ENCODE results near the gene ACP1.
A peak's percentile ranks its signal among the peaks of the same experiment; 100 is the strongest.

The ACP1 gene

DNA sequence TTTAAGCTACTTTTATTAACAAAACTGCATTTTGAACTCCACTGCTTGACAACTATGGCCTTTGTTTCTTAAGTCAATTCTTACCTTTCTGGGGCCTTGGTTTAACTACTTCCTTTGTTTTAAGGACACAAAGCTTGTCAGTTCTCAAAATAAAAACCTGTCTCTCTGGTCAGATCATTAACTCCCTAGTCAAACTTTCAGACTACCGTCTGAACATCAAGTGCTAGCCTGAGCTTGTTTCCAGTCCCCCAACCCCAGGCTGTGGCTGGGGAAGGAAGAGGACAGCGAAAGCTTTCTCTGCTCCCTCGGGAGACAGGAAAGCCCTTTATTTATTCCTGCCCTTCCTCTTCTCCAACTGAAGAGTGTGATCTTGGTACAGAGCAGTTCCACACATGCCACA is 2.6 kb upstream of the ACP1 start:
- no peak overlapping the region for H3K4me3 ChIP-seq (ENCODE audit: control insufficient read depth in 1 of 7, extremely low read depth in 1 of 7, insufficient read depth in 4 of 7, low read depth in 2 of 7, low read length in 6 of 7)
- peaks cover 5 to 28% (median 21%) of the 10 kb centered on the region in 4 experiments for H3K4me1 ChIP-seq (ENCODE audit: control extremely low read depth in 1 of 4, control insufficient read depth in 4 of 4, insufficient read depth in 4 of 4, low read length in 3 of 4)
- H3K9me3 ChIP-seq (ENCODE audit: control extremely low read depth in 1 of 5, control insufficient read depth in 4 of 5, insufficient read depth in 2 of 5, low read depth in 1 of 5, low read length in 4 of 5), result peaks cover 0 to 17% (median 6%) of the 10 kb centered on the region in 5 experiments
- no peaks in the 10 kb centered on the region for H3K27me3 ChIP-seq (replicated peaks in 2 of 5; ENCODE audit: control insufficient read depth in 4 of 5, insufficient read depth in 5 of 5, low read length in 4 of 5)
- WGBS (ENCODE audit: insufficient coverage), result 90% methylated on average over 1 of the region's 3 CpGs
- H3K36me3 ChIP-seq (ENCODE audit: control insufficient read depth in 4 of 4, insufficient read depth in 4 of 4, low read length in 3 of 4), result peaks cover 0 to 18% (median 6%) of the 10 kb centered on the region in 4 experiments
- DNase-seq, result no peak
- CTCF ChIA-PET, result interaction anchor here (1.2 to 5.8 kb wide), 4 partner anchors 8 to 28 kb away, joined by 3 to 23 read pairs (median 4); partner anchors contain the start of gene ALKAL2
- POLR2A ChIA-PET, result no interaction called here
- no peak overlapping the region for H3K27ac ChIP-seq (ENCODE audit: insufficient read depth in 1 of 2, low read depth in 1 of 2, low read length in 2 of 2, poor library complexity in 1 of 2, severe bottlenecking in 2 of 2)

DNA sequence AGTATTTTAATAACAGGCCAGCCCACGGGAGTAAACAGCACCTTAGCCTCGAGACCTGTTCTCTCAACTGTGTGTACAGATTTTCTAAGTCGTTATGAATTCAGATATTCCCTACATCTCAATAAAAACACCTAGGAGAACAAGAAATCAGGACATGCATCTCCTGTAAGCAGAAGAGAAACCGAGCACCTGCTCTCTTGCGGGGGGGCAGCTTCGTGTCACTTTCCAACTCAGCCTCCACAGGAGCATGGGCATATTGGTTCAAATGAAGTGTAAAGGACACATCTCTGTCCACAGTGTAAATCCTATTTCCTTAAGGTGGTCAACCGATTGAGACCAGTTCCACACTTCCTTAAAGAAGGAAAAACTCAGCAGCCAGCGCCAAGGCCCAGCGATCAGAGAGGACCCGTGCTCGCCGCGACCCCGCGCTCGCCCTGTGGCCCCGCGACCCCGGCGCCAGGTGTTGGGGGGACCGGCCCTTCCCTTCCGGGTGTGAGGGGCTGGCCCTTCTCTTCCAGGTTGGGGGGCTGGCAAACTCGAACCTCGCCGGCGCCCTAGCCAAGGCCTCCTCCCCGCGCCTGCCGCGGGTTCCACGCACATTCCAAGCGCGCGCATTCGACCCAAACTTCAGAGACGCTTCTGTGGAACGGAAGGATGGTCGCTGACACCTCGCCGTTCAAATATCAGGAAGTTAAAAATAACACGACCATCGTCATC is 1.6 kb upstream of the ACP1 start:
- peaks cover 0 to 11% (median 3%) of the 10 kb centered on the region in 5 experiments for H3K9me3 ChIP-seq (ENCODE audit: control extremely low read depth in 1 of 5, control insufficient read depth in 4 of 5, insufficient read depth in 2 of 5, low read depth in 1 of 5, low read length in 4 of 5)
- H3K27me3 ChIP-seq (replicated peaks in 2 of 5; ENCODE audit: control insufficient read depth in 4 of 5, insufficient read depth in 5 of 5, low read length in 4 of 5), result no peaks in the 10 kb centered on the region
- H3K36me3 ChIP-seq (ENCODE audit: control insufficient read depth in 4 of 4, insufficient read depth in 4 of 4, low read length in 3 of 4), result peaks cover 0 to 18% (median 6%) of the 10 kb centered on the region in 4 experiments
- ChIA-PET CTCF (interaction anchor here (1.5 kb wide), 1 partner anchor 24 kb away, joined by 4 read pairs; the partner anchor contains the start of gene ALKAL2), POLR2A (no interaction called here)
- H3K4me1 ChIP-seq (ENCODE audit: control extremely low read depth in 1 of 4, control insufficient read depth in 4 of 4, insufficient read depth in 4 of 4, low read length in 3 of 4), result peaks cover 5 to 28% (median 21%) of the 10 kb centered on the region in 4 experiments
- peak overlapping the region in 6 of 7 experiments; percentile 38 to 93 (median 70) for H3K4me3 ChIP-seq (ENCODE audit: control insufficient read depth in 1 of 7, extremely low read depth in 1 of 7, insufficient read depth in 4 of 7, low read depth in 2 of 7, low read length in 6 of 7)
- DNase-seq, result no peak
- 59% methylated on average over 38 of the region's 42 CpGs for WGBS (ENCODE audit: insufficient coverage)
- H3K27ac ChIP-seq (ENCODE audit: insufficient read depth in 1 of 2, low read depth in 1 of 2, low read length in 2 of 2, poor library complexity in 1 of 2, severe bottlenecking in 2 of 2), result no peak overlapping the region

DNA sequence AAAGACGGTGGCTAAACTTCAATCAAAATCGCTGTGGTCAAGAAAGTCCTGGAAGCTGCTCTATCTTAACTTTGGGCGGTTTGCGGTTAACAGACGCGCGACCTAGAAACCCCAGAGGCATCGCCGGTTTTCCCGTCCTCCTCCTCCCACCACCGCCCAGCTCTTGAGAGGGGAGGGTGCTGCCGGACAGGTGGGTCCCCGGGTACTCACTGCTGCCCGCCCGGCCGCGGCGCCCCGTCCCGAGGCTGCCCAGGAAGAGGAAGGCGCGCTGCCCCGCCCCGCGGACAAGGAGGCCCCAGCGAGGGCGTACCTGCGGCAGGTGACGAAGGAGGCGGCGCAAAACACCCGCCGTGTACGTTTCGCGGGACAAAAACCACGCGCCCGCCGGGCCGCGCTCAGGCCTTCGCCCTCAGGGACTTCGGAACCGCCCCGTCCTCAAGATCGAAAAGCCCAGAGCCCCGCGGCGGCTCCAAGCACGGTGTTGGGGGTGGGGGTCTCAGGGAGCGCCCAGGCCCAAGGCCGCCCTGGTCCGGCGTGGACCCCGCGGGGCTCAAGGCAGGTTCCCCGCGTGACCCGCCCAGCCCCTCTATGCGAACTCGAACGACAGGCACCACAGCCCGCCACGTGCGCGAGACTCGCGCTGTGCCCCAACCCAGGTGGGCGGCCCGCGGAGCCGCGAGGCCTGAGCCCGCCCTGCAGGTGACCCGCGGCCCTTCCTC is 814 bp upstream of the ACP1 start, which contains the start of gene SH3YL1:
SH3YL1 (minus strand) TSS at position 259 of the 719 bp plus-strand sequence; CDS start at position 211, 48 bp downstream.
- peak within 1 kb of the TSS; percentile 85 to 91 for H3K27ac ChIP-seq (ENCODE audit: insufficient read depth in 1 of 2, low read depth in 1 of 2, low read length in 2 of 2, poor library complexity in 1 of 2, severe bottlenecking in 2 of 2)
- peaks cover 0 to 13% (median 4%) of the 10 kb centered on the region in 4 experiments for H3K36me3 ChIP-seq (ENCODE audit: control insufficient read depth in 4 of 4, insufficient read depth in 4 of 4, low read length in 3 of 4)
- POLR2A ChIA-PET, result no interaction called here
- CTCF ChIA-PET, result no interaction called here
- no peaks in the 10 kb centered on the region for H3K27me3 ChIP-seq (replicated peaks in 2 of 5; ENCODE audit: control insufficient read depth in 4 of 5, insufficient read depth in 5 of 5, low read length in 4 of 5)
- 0% methylated on average over 65 of the region's 77 CpGs for WGBS (ENCODE audit: insufficient coverage)
- peak in 2 of 3 donors; percentile 51 to 56 for DNase-seq
- H3K4me1 ChIP-seq (ENCODE audit: control extremely low read depth in 1 of 4, control insufficient read depth in 4 of 4, insufficient read depth in 4 of 4, low read length in 3 of 4), result peaks cover 5 to 30% (median 21%) of the 10 kb centered on the region in 4 experiments
- H3K4me3 ChIP-seq (ENCODE audit: control insufficient read depth in 1 of 7, extremely low read depth in 1 of 7, insufficient read depth in 4 of 7, low read depth in 2 of 7, low read length in 6 of 7), result peak within 1 kb of the TSS; percentile 38 to 93 (median 89)
- H3K9me3 ChIP-seq (ENCODE audit: control extremely low read depth in 1 of 5, control insufficient read depth in 4 of 5, insufficient read depth in 2 of 5, low read depth in 1 of 5, low read length in 4 of 5), result peaks cover 0 to 5% (median 0%) of the 10 kb centered on the region in 5 experiments

DNA sequence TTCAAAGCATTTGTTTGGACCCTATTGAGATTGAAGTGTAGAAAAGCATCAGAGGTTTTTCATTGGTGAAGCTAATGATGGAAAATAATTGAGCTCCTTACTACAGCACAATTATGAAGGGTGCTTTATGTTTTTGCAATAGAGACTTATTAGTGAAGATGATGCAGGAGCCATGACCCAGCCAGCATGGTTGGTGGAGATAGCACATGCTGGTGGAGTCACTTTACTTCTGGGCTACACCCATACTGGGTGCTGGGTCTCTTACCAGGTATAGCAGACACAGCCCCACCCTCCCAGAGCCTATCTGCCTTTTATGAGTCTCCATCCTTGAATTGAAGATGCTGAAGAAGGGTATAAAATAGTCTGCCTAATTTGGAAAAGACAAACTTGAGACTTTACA is 3.6 kb downstream of the ACP1 start:
- Histone ChIP-seq H3K4me3 (ENCODE audit: control insufficient read depth in 1 of 7, extremely low read depth in 1 of 7, insufficient read depth in 4 of 7, low read depth in 2 of 7, low read length in 6 of 7) (no peak overlapping the region), H3K36me3 (ENCODE audit: control insufficient read depth in 4 of 4, insufficient read depth in 4 of 4, low read length in 3 of 4) (peaks cover 4 to 29% (median 10%) of the 10 kb centered on the region in 4 experiments), H3K27ac (ENCODE audit: insufficient read depth in 1 of 2, low read depth in 1 of 2, low read length in 2 of 2, poor library complexity in 1 of 2, severe bottlenecking in 2 of 2) (no peak overlapping the region), H3K4me1 (ENCODE audit: control extremely low read depth in 1 of 4, control insufficient read depth in 4 of 4, insufficient read depth in 4 of 4, low read length in 3 of 4) (peaks cover 5 to 39% (median 22%) of the 10 kb centered on the region in 4 experiments), H3K27me3 (replicated peaks in 2 of 5; ENCODE audit: control insufficient read depth in 4 of 5, insufficient read depth in 5 of 5, low read length in 4 of 5) (no peaks in the 10 kb centered on the region), H3K9me3 (ENCODE audit: control extremely low read depth in 1 of 5, control insufficient read depth in 4 of 5, insufficient read depth in 2 of 5, low read depth in 1 of 5, low read length in 4 of 5) (no peaks in the 10 kb centered on the region)
- ChIA-PET POLR2A (interaction anchor here (0.7 kb wide), 1 partner anchor 36 kb away, joined by 3 read pairs; no protein-coding TSS in a partner anchor), CTCF (no interaction called here)
- DNase-seq, result no peak

DNA sequence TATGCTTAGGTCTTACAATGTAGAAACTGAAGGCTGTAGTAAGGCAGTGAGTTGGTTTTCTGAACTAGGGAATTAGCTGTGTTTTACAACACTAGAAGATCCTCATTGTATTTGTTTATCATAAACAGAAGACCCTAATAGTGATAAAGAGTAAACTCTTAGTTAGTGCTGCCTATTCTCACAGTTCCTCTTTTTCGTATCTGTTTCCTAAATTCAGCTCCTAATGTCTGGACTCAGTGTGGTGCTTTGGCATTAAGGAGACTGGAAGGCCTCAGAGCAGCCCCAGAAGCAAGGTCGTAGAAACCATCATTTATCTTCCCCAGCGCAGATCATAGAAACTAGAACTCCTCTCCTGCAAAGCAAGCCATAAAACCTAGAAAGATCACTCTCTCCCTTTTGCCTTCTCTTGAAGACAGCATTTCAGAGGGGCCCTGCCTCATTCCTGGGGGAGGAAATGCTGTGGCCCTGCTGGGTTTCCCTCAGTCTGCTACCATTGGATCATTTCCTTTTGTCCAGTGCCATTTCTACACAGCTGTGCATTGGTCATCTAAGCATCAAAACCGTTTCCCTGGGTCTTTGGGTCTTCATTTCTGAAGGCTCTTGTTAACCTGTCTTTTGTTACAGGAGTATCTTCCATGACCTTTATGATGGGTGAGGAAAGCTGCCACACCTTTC is 4.7 kb downstream of the ACP1 start:
- Histone ChIP-seq H3K27ac (ENCODE audit: insufficient read depth in 1 of 2, low read depth in 1 of 2, low read length in 2 of 2, poor library complexity in 1 of 2, severe bottlenecking in 2 of 2) (no peak overlapping the region), H3K4me3 (ENCODE audit: control insufficient read depth in 1 of 7, extremely low read depth in 1 of 7, insufficient read depth in 4 of 7, low read depth in 2 of 7, low read length in 6 of 7) (no peak overlapping the region), H3K9me3 (ENCODE audit: control extremely low read depth in 1 of 5, control insufficient read depth in 4 of 5, insufficient read depth in 2 of 5, low read depth in 1 of 5, low read length in 4 of 5) (no peaks in the 10 kb centered on the region), H3K27me3 (replicated peaks in 2 of 5; ENCODE audit: control insufficient read depth in 4 of 5, insufficient read depth in 5 of 5, low read length in 4 of 5) (no peaks in the 10 kb centered on the region), H3K36me3 (ENCODE audit: control insufficient read depth in 4 of 4, insufficient read depth in 4 of 4, low read length in 3 of 4) (peaks cover 5 to 36% (median 14%) of the 10 kb centered on the region in 4 experiments), H3K4me1 (ENCODE audit: control extremely low read depth in 1 of 4, control insufficient read depth in 4 of 4, insufficient read depth in 4 of 4, low read length in 3 of 4) (peaks cover 5 to 29% (median 14%) of the 10 kb centered on the region in 4 experiments)
- ChIA-PET POLR2A (no interaction called here), CTCF (interaction anchor here (0.7 to 1.2 kb wide), 2 partner anchors 8 to 124 kb away, joined by 3 read pairs; no protein-coding TSS in a partner anchor)
- DNase-seq, result peak in 2 of 3 donors; percentile 35 to 37
- WGBS (ENCODE audit: insufficient coverage), result 32% methylated on average over 4 of the region's 4 CpGs

DNA sequence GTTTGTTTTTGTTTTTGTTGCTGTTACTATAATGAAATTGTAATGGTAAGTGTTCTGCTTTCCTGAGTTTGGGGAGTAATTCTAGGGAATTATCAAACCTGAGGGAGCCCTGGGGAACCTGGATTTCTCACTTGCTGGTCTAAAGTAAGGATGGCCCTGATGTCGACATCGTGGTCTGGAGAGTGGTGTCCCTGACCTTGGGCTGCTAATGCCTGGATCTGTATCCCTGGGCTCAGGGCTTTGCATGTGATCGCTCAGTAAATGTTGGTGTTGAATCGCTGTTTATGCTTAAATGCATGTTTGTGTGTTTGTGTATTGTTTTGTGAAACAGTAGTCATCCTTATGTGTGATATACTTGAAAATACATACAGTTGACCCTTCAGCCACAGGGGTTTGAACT is 6.1 kb downstream of the ACP1 start:
- H3K9me3 ChIP-seq (ENCODE audit: control extremely low read depth in 1 of 5, control insufficient read depth in 4 of 5, insufficient read depth in 2 of 5, low read depth in 1 of 5, low read length in 4 of 5), result no peaks in the 10 kb centered on the region
- H3K36me3 ChIP-seq (ENCODE audit: control insufficient read depth in 4 of 4, insufficient read depth in 4 of 4, low read length in 3 of 4), result peaks cover 5 to 42% (median 17%) of the 10 kb centered on the region in 4 experiments
- no peak overlapping the region for H3K27ac ChIP-seq (ENCODE audit: insufficient read depth in 1 of 2, low read depth in 1 of 2, low read length in 2 of 2, poor library complexity in 1 of 2, severe bottlenecking in 2 of 2)
- WGBS (ENCODE audit: insufficient coverage), result 100% methylated on average over 1 of the region's 4 CpGs
- CTCF ChIA-PET, result interaction anchor here (2.3 kb wide), 1 partner anchor 15 kb away, joined by 12 read pairs; no protein-coding TSS in a partner anchor
- H3K27me3 ChIP-seq (replicated peaks in 2 of 5; ENCODE audit: control insufficient read depth in 4 of 5, insufficient read depth in 5 of 5, low read length in 4 of 5), result no peaks in the 10 kb centered on the region
- H3K4me3 ChIP-seq (ENCODE audit: control insufficient read depth in 1 of 7, extremely low read depth in 1 of 7, insufficient read depth in 4 of 7, low read depth in 2 of 7, low read length in 6 of 7), result no peak overlapping the region
- peaks cover under 1 to 19% (median 9%) of the 10 kb centered on the region in 4 experiments for H3K4me1 ChIP-seq (ENCODE audit: control extremely low read depth in 1 of 4, control insufficient read depth in 4 of 4, insufficient read depth in 4 of 4, low read length in 3 of 4)
- DNase-seq, result no peak
- POLR2A ChIA-PET, result no interaction called here

Measured in common myeloid progenitor, CD34-positive (primary cell).